ENCODE measurements around the gene HTRA1.

Gene HTRA1

GRCh38 chr10:122503012-122503411 is 41.7 kb downstream of the HTRA1 start:
- H3K4me3 ChIP-seq (ENCODE audit: low read depth, low read length) = no peak overlapping the region
- TF ChIP-seq, protein P1, sequence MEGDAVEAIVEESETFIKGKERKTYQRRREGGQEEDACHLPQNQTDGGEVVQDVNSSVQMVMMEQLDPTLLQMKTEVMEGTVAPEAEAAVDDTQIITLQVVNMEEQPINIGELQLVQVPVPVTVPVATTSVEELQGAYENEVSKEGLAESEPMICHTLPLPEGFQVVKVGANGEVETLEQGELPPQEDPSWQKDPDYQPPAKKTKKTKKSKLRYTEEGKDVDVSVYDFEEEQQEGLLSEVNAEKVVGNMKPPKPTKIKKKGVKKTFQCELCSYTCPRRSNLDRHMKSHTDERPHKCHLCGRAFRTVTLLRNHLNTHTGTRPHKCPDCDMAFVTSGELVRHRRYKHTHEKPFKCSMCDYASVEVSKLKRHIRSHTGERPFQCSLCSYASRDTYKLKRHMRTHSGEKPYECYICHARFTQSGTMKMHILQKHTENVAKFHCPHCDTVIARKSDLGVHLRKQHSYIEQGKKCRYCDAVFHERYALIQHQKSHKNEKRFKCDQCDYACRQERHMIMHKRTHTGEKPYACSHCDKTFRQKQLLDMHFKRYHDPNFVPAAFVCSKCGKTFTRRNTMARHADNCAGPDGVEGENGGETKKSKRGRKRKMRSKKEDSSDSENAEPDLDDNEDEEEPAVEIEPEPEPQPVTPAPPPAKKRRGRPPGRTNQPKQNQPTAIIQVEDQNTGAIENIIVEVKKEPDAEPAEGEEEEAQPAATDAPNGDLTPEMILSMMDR (IDR thresholded peaks at IDR 0.05; ENCODE audit: low read depth, low read length) = no peak

DNA sequence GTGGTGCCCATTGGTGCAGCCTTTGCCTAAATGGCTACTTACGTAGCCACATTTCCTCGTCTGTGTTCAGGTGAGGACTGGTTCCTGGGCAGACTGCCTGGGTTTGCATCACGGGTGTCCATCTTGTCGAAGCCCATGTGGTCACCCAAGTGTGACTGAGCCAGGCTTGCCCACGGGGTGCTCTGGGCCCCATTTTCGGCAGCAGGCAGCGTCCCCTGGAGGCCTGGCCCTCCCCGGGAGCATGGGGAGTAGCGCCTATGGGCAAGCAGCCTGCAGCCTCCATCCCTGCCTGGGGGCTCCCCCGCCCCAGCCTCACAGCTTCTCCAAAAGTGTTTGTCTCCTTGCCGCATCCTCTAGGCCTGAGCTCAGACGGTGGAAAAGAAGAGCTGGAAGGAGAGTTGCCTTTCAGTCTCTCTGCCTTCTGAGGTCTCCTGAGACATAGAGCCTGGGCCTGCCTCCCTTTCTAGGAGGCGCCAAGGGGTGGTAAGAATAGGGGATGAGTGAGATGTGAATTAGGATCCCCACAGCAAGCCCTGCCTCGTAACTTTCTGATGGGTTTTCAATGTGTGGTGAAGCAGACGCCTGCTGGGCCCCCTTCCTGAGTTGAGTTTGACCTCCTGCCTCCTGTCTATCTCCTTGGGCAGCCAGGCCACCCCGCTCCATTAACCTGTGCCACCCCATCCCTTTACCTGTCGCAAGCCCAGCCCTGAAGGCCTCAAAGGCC is 42.7 kb downstream of the HTRA1 start:
- TF ChIP-seq, protein P1 (IDR thresholded peaks at IDR 0.05; ENCODE audit: low read depth, low read length) = no peak
- no peak overlapping the region for H3K4me3 ChIP-seq (ENCODE audit: low read depth, low read length)

DNA sequence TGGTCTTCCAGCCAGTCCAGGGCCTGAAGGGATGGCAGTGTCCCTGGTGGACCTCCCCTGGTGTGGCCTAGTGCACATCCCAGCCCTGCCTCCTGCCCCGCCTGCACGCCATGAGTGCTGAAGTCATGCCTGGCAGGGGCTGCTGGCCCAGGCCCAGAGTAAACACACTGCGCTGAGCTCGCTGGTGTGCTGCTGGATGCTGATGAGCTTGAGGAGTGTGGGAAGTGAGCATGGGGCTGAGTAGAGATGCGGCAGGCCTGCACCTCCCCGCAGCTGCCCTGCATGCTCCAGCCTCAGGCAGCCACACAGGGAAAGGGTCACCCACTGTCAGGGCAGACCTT is 43.2 kb downstream of the HTRA1 start:
- TF ChIP-seq, protein P1 (IDR thresholded peaks at IDR 0.05; ENCODE audit: low read depth, low read length) = no peak
- H3K4me3 ChIP-seq (ENCODE audit: low read depth, low read length) = no peak overlapping the region

DNA sequence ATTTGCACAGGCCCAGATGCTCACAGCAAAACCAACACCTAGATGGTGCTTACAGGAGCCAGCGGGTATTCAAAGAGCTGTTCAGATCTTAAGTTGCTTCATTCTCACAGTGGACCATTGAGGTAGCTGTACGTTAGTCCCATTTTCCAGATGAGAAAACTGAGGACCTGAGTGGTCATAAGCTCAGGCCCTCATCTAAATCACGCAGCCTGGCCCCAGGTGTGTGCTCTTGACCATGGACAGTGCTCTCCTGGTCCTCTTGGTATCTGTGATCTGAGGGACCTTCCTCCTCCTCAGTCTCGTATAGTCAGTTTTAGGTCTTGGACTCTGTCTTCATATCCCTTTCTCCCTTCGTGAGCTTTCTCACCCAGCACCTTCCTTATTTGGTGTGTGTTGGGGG is 43.7 kb downstream of the HTRA1 start:
- no peak overlapping the region for H3K4me3 ChIP-seq (ENCODE audit: low read depth, low read length)
- TF ChIP-seq, protein P1 (IDR thresholded peaks at IDR 0.05; ENCODE audit: low read depth, low read length) = no peak

- no peak overlapping the region for H3K4me3 ChIP-seq (ENCODE audit: low read depth, low read length)
- TF ChIP-seq, protein P1 (IDR thresholded peaks at IDR 0.05; ENCODE audit: low read depth, low read length) = no peak
Measured at GRCh38 chr10:122505885-122506645, 44.7 kb downstream of the HTRA1 start.

GRCh38 chr10:122507616-122508015 is 46.3 kb downstream of the HTRA1 start:
- TF ChIP-seq, protein P1 (IDR thresholded peaks at IDR 0.05; ENCODE audit: low read depth, low read length) = no peak
- H3K4me3 ChIP-seq (ENCODE audit: low read depth, low read length) = no peak overlapping the region

DNA sequence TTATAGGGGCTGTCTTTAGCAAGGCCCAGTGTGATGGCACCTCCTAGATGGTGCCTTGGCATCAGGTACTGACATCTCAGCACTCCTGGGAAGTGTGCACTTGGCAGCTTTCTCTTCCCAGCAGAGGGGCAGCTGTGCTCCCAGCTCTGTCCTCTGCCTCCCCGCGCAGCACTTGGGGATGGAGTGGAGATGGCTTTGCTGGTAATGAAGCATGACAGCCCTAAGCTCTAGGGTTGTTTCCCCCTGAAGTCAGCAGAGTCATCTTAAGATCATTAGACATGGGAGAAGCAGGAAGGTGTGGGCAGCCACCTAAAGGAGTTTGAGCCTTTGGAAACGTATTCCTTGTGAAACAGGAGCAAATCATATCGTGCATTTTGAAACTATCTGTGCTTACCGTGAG is 46.7 kb downstream of the HTRA1 start:
- no peak overlapping the region for H3K4me3 ChIP-seq (ENCODE audit: low read depth, low read length)
- TF ChIP-seq, protein P1 (IDR thresholded peaks at IDR 0.05; ENCODE audit: low read depth, low read length) = no peak
